OCI-LY1 (cell line): ENCODE results near the gene BLM.

Experiments
- H2AFZ ChIP-seq: fragments of 200-600 bp; sonication (generic), shearing (Covaris generic); 2 replicates; pipeline ENCODE4 v1.6.0; 2014; ENCODE audit warnings: antibody characterized with exemption, mild to moderate bottlenecking, low read length
- H3F3A ChIP-seq: fragments of 200-600 bp; sonication (generic), shearing (Covaris generic); 2 replicates; pipeline ENCODE4 v1.6.0; 2014; ENCODE audit warnings: mild to moderate bottlenecking, antibody characterized with exemption, low read length, moderate library complexity; ENCODE audit not compliant: insufficient read depth
- H3K27ac ChIP-seq: fragments of 200-600 bp; sonication (generic); 2 replicates; pipeline ENCODE4 v1.5.1; 2014; ENCODE audit warnings: low read length, mixed run types, mild to moderate bottlenecking, low read depth; ENCODE audit not compliant: poor library complexity, severe bottlenecking
- H3K27me3 ChIP-seq: fragments of 200-600 bp; sonication (generic); 2 replicates; pipeline ENCODE4 v1.6.0; 2014; ENCODE audit warnings: antibody characterized with exemption, mild to moderate bottlenecking, low read length, moderate library complexity; ENCODE audit not compliant: insufficient read depth
- H3K36me3 ChIP-seq: fragments of 200-600 bp; sonication (generic); 2 replicates; pipeline ENCODE4 v1.6.1; 2014; ENCODE audit warnings: mild to moderate bottlenecking, antibody characterized with exemption, low read length, moderate library complexity, mixed read lengths; ENCODE audit not compliant: insufficient read depth
- H3K4me1 ChIP-seq: fragments of 200-600 bp; sonication (generic); 2 replicates; pipeline ENCODE4 v1.5.1; 2014; ENCODE audit warnings: mild to moderate bottlenecking, low read length, moderate library complexity; ENCODE audit not compliant: insufficient read depth, severe bottlenecking
- H3K4me2 ChIP-seq: fragments of 200-600 bp; sonication (generic), shearing (Covaris generic); 2 replicates; pipeline ENCODE4 v1.6.1; 2014; ENCODE audit warnings: low read length
- H3K4me3 ChIP-seq: fragments of 200-600 bp; sonication (generic); 2 replicates; pipeline ENCODE4 v1.5.1; 2014; ENCODE audit warnings: low read length, low read depth, mild to moderate bottlenecking, mixed read lengths; ENCODE audit not compliant: poor library complexity, severe bottlenecking
- H3K79me2 ChIP-seq: fragments of 200-600 bp; shearing (Covaris generic); 2 replicates; pipeline ENCODE4 v1.6.1; 2016; ENCODE audit warnings: mixed run types, low read length, mixed read lengths; ENCODE audit not compliant: insufficient read depth
- H3K9ac ChIP-seq: fragments of 200-600 bp; sonication (generic), shearing (Covaris generic); 2 replicates; pipeline ENCODE4 v1.6.1; 2014; ENCODE audit warnings: mild to moderate bottlenecking, low read length, mixed read lengths
- H3K9me2 ChIP-seq: fragments of 200-600 bp; sonication (generic), shearing (Covaris generic); 2 replicates; pipeline ENCODE4 v1.6.1; 2014; ENCODE audit warnings: low read depth, mild to moderate bottlenecking, low read length, mixed read lengths
- H3K9me3 ChIP-seq: fragments of 200-600 bp; shearing (Covaris generic); 2 replicates; pipeline ENCODE4 v1.6.1; 2014; ENCODE audit warnings: low read length, mixed read lengths
- H4K20me1 ChIP-seq: fragments of 200-600 bp; sonication (generic), shearing (Covaris generic); 2 replicates; pipeline ENCODE4 v1.6.0; 2016; ENCODE audit warnings: mild to moderate bottlenecking, low read length; ENCODE audit not compliant: insufficient read depth
- CTCF ChIP-seq: fragments of 200-600 bp; sonication (generic), shearing (Covaris generic); IDR thresholded peaks from 2 replicates; pipeline ENCODE4 v1.5.1; 2017; ENCODE audit warnings: mild to moderate bottlenecking, antibody characterized with exemption, low read length, moderate library complexity, mixed read lengths
- EZH2 ChIP-seq: fragments of 200-600 bp; sonication (generic), shearing (Covaris generic); IDR thresholded peaks from 2 replicates; pipeline ENCODE4 v1.8.0; 2017; ENCODE audit warnings: borderline replicate concordance, mixed run types, mild to moderate bottlenecking, antibody characterized with exemption, low read length, moderate library complexity, mixed read lengths

Gene BLM

GRCh38 chr15:90790057-90790456, 72.9 kb downstream of the BLM start:
- peaks cover 25% of the 10 kb centered on the region for H3K4me1 ChIP-seq
- peaks cover 55% of the 10 kb centered on the region for H3K36me3 ChIP-seq
- TF ChIP-seq CTCF (no peak), EZH2 (no peak)

GRCh38 chr15:90790561-90790960, 73.4 kb downstream of the BLM start:
- Histone ChIP-seq H2AFZ (no peak overlapping the region), H3K4me2 (no peak overlapping the region), H4K20me1 (no peaks in the 10 kb centered on the region), H3K9ac (no peak overlapping the region), H3K4me3 (no peak overlapping the region), H3K27me3 (no peaks in the 10 kb centered on the region), H3K36me3 (peaks cover 55% of the 10 kb centered on the region), H3K27ac (no peak overlapping the region), H3K9me3 (no peaks in the 10 kb centered on the region), H3K79me2 (no peaks in the 10 kb centered on the region), H3F3A (peaks cover 4% of the 10 kb centered on the region; the same call in 1 of the 2 replicates), H3K9me2 (no peaks in the 10 kb centered on the region), H3K4me1 (peaks cover 20% of the 10 kb centered on the region)
- TF ChIP-seq CTCF (no peak), EZH2 (no peak)

More at GRCh38 chr15:90790057-90790456, 72.9 kb downstream of the BLM start:
- H3K9me2 ChIP-seq = no peaks in the 10 kb centered on the region
- H3K9ac ChIP-seq = no peak overlapping the region
- H2AFZ ChIP-seq = no peak overlapping the region
- H3K4me3 ChIP-seq = no peak overlapping the region
- H3K27ac ChIP-seq = no peak overlapping the region
- H3K9me3 ChIP-seq = no peaks in the 10 kb centered on the region
- H3F3A ChIP-seq = peaks cover 4% of the 10 kb centered on the region; the same call in 1 of the 2 replicates
- no peaks in the 10 kb centered on the region for H4K20me1 ChIP-seq
- H3K4me2 ChIP-seq = no peak overlapping the region
- H3K79me2 ChIP-seq = no peaks in the 10 kb centered on the region
- no peaks in the 10 kb centered on the region for H3K27me3 ChIP-seq

GRCh38 chr15:90794538-90794937, 77.4 kb downstream of the BLM start:
- H3K4me1 ChIP-seq = no peaks in the 10 kb centered on the region
- no peaks in the 10 kb centered on the region for H3K9me3 ChIP-seq
- no peak overlapping the region for H3K4me3 ChIP-seq
- no peaks in the 10 kb centered on the region for H4K20me1 ChIP-seq
- H3K27ac ChIP-seq = no peak overlapping the region
- peaks cover 62% of the 10 kb centered on the region for H3K36me3 ChIP-seq
- H3F3A ChIP-seq = no peaks in the 10 kb centered on the region
- no peak for TF ChIP-seq EZH2
- TF ChIP-seq CTCF = no peak
- H2AFZ ChIP-seq = no peak overlapping the region
- no peak overlapping the region for H3K4me2 ChIP-seq
- no peak overlapping the region for H3K9ac ChIP-seq
- H3K9me2 ChIP-seq = no peaks in the 10 kb centered on the region
- H3K27me3 ChIP-seq = no peaks in the 10 kb centered on the region
- no peaks in the 10 kb centered on the region for H3K79me2 ChIP-seq
